Measurements from ENCODE around the gene TIMP2. TPM values are rescaled to one million over a fixed set of nuclear protein-coding genes. Genes with fewer than 3 reads are reported as not detected.

The TIMP2 gene
- total and polyA plus RNA-seq, 2 of the 4 experiments (the other 2 are of a cell fraction): 43.9 to 416 TPM

DNA sequence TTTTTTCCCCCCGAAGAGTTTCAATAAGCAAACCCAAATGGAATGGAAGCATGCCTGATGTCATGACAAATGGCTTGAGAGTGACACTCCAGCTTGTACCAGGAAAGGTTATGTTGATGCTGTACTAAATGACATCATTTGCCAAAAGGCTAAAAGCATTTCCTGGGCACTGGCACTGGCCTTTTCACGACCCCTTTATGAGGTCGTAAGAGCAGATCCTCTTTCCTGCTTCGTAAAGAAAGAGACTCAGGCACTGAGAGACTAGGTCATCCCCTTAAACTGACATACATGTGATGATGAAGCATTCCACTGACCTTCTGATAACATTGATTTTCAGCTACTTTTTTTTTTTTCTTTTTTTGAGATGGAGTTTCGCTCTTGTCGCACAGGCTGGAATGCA lies 52.7 kb downstream of the TIMP2 start (continued):
- TF ChIP-seq MXI1 (IDR thresholded peaks at IDR 0.05; ENCODE audit: borderline replicate concordance, low read depth, low read length) (no peak), FOS (IDR thresholded peaks at IDR 0.05; ENCODE audit: low read depth, low read length) (no peak), RCOR1 (IDR thresholded peaks at IDR 0.05; ENCODE audit: insufficient replicate concordance, low read length) (no peak), CHD1 (IDR thresholded peaks at IDR 0.05; ENCODE audit: low read depth, low read length) (no peak)

- no peak for DNase-seq
- no peak overlapping the region for H4K91ac ChIP-seq (ENCODE audit: insufficient read depth, low read depth, low read length)
- no peak overlapping the region for H3K4me2 ChIP-seq (ENCODE audit: low read depth, low read length)
- no peak overlapping the region for H2AFZ ChIP-seq (replicated peaks; ENCODE audit: low read length, poor library complexity)
- H3K56ac ChIP-seq (ENCODE audit: extremely low read depth, insufficient read depth, low read length): no peak overlapping the region
- 82% methylated on average over 9 of the region's 15 CpGs; no CpG with 5 or more reads in 1 of the 2 experiments for WGBS, 2 experiments (ENCODE audit: extremely low coverage in 2 of 2, insufficient read length in 1 of 2)
- H4K8ac ChIP-seq (ENCODE audit: low read depth in 2 of 2, low read length in 2 of 2): no peak overlapping the region
- CTCF ChIA-PET: no interaction called here
- in situ Hi-C loops (cut with MboI; ENCODE audit: low sequenced_read_pairs): loop anchor here (25.0 kb wide), 1 partner anchor 517 kb away; no protein-coding TSS in a partner anchor
- no peak overlapping the region for H3K9ac ChIP-seq (ENCODE audit: low read depth, low read length)
- H4K5ac ChIP-seq (ENCODE audit: low read depth, low read length): no peak overlapping the region
- no peak overlapping the region for H3K18ac ChIP-seq (ENCODE audit: low read depth, low read length)
- POLR2A ChIA-PET (ENCODE audit: unreplicated experiment): no interaction called here
- no peak overlapping the region for H3K14ac ChIP-seq (replicated peaks; ENCODE audit: low read depth, low read length)
- intact Hi-C loops (cut with micrococcal nuclease): no loop called here
- H2BK120ac ChIP-seq (ENCODE audit: low read depth, low read length): no peak overlapping the region
- no peak overlapping the region for H3K23ac ChIP-seq (ENCODE audit: low read depth, low read length)
- peaks cover 48% of the 10 kb centered on the region for H3K36me3 ChIP-seq (ENCODE audit: control insufficient read depth, insufficient read depth, low read length)
- H2AK5ac ChIP-seq (ENCODE audit: low read depth, low read length): no peak overlapping the region
- no peak overlapping the region for H2BK5ac ChIP-seq (ENCODE audit: low read depth, low read length, poor library complexity, severe bottlenecking)
- H2AK9ac ChIP-seq (replicated peaks; ENCODE audit: low read depth, low read length, poor library complexity): peak overlapping the region; percentile 32
- no peak overlapping the region for H2BK20ac ChIP-seq (ENCODE audit: low read depth, low read length)
- no peak overlapping the region for H2BK15ac ChIP-seq (ENCODE audit: low read depth, low read length)
- ATAC-seq (ENCODE audit: low read depth): no peak
- dilution Hi-C loops (cut with HindIII; ENCODE audit: low sequenced_read_pairs, unreplicated experiment): no loop called here
- H3K27me3 ChIP-seq (ENCODE audit: control insufficient read depth, insufficient read depth, low read length): no peaks in the 10 kb centered on the region
- no peak overlapping the region for H3K4ac ChIP-seq (ENCODE audit: low read depth, low read length)
- no peak overlapping the region for H3K27ac ChIP-seq (ENCODE audit: insufficient read depth, low read length)
- peaks cover 32 to 82% of the 10 kb centered on the region in 2 experiments for H3K79me1 ChIP-seq (ENCODE audit: low read depth in 1 of 2, low read length in 2 of 2)
- H3K9me3 ChIP-seq (ENCODE audit: control insufficient read depth, insufficient read depth, low read length): no peaks in the 10 kb centered on the region
- peaks cover 25% of the 10 kb centered on the region for H3K4me1 ChIP-seq (ENCODE audit: control insufficient read depth, insufficient read depth, low read length)
- TF ChIP-seq ELK1 (IDR thresholded peaks at IDR 0.05; ENCODE audit: borderline replicate concordance, low read depth, low read length) (no peak), MAZ (IDR thresholded peaks at IDR 0.05; ENCODE audit: borderline replicate concordance, low read depth, low read length) (no peak), RFX5 (IDR thresholded peaks at IDR 0.05; ENCODE audit: low read depth, low read length) (no peak), POLR2A (IDR thresholded peaks at IDR 0.05; ENCODE audit: low read depth, low read length) (no peak), USF2 (IDR thresholded peaks at IDR 0.05; ENCODE audit: low read depth, low read length) (no peak), BHLHE40 (IDR thresholded peaks at IDR 0.05; ENCODE audit: low read depth, low read length) (no peak), RAD21 (IDR thresholded peaks at IDR 0.05; ENCODE audit: low read length) (no peak), CEBPB (IDR thresholded peaks at IDR 0.05; ENCODE audit: low read depth, low read length) (no peak), RCOR1 (IDR thresholded peaks at IDR 0.05; ENCODE audit: insufficient replicate concordance, low read length) (no peak), NFE2L2 (IDR thresholded peaks at IDR 0.05; ENCODE audit: low read depth, low read length) (no peak), FOS (IDR thresholded peaks at IDR 0.05; ENCODE audit: low read depth, low read length) (no peak)
- no TSS peak for BruUV-seq (replicated peaks)
- peaks cover 24% of the 10 kb centered on the region for H4K20me1 ChIP-seq (ENCODE audit: insufficient read depth, low read length)
- peaks cover 29% of the 10 kb centered on the region for H3K9me1 ChIP-seq (ENCODE audit: insufficient read depth, low read length)
- no peak overlapping the region for H3K4me3 ChIP-seq (ENCODE audit: insufficient read depth, low read depth, low read length)
Observed at GRCh38 chr17:78870621-78871020, 54.6 kb downstream of the TIMP2 start.
